ENCODE measurements around the gene PDE4D. TPM values are rescaled to one million over a fixed set of nuclear protein-coding genes. Genes with fewer than 3 reads are reported as not detected.

Gene PDE4D
- total and polyA plus RNA-seq, 2 of the 4 experiments (the other 2 are of a cell fraction) = 1.4 to 7.9 TPM

GRCh38 chr5:59356813-59357380 is 536.6 kb downstream of the PDE4D start:
- no peak overlapping the region for H3K23ac ChIP-seq (ENCODE audit: low read depth, low read length)
- no peak overlapping the region for H3K4me3 ChIP-seq (ENCODE audit: insufficient read depth, low read depth, low read length)
- H3K14ac ChIP-seq (replicated peaks; ENCODE audit: low read depth, low read length) = no peak overlapping the region
- no peaks in the 10 kb centered on the region; the same call in 1 of the 2 replicates for H3K27me3 ChIP-seq (ENCODE audit: control insufficient read depth, insufficient read depth, low read length)
- H4K8ac ChIP-seq (ENCODE audit: low read depth in 2 of 2, low read length in 2 of 2) = no peak overlapping the region
- in situ Hi-C loops (cut with MboI; ENCODE audit: low sequenced_read_pairs) (loop anchor here (25.0 kb wide), 1 partner anchor 470 kb away; no protein-coding TSS in a partner anchor), dilution Hi-C loops (cut with HindIII; ENCODE audit: low sequenced_read_pairs, unreplicated experiment) (loop anchor here (25.0 kb wide), 1 partner anchor 170 kb away; no protein-coding TSS in a partner anchor), intact Hi-C loops (cut with micrococcal nuclease) (no loop called here)
- no peak overlapping the region for H2BK120ac ChIP-seq (ENCODE audit: low read depth, low read length)
- no peak overlapping the region for H2AFZ ChIP-seq (replicated peaks; ENCODE audit: low read length, poor library complexity)
- no peaks in the 10 kb centered on the region for H3K36me3 ChIP-seq (ENCODE audit: control insufficient read depth, insufficient read depth, low read length)
- no peak overlapping the region for H3K18ac ChIP-seq (ENCODE audit: low read depth, low read length)
- no peak overlapping the region for H2BK15ac ChIP-seq (ENCODE audit: low read depth, low read length)
- ATAC-seq (ENCODE audit: low read depth) (no peak), DNase-seq (no peak)
- no peaks in the 10 kb centered on the region for H3K9me1 ChIP-seq (ENCODE audit: insufficient read depth, low read length)
- CTCF ChIA-PET = no interaction called here
- H3K56ac ChIP-seq (ENCODE audit: extremely low read depth, insufficient read depth, low read length) = no peak overlapping the region
- no peak overlapping the region for H4K5ac ChIP-seq (ENCODE audit: low read depth, low read length)
- no peak overlapping the region for H3K9ac ChIP-seq (ENCODE audit: low read depth, low read length)
- H3K4me1 ChIP-seq (ENCODE audit: control insufficient read depth, insufficient read depth, low read length) = no peaks in the 10 kb centered on the region
- no peak overlapping the region for H2AK5ac ChIP-seq (ENCODE audit: low read depth, low read length)
- no peak overlapping the region for H2BK5ac ChIP-seq (ENCODE audit: low read depth, low read length, poor library complexity, severe bottlenecking)
- no peak overlapping the region for H2AK9ac ChIP-seq (replicated peaks; ENCODE audit: low read depth, low read length, poor library complexity)
- no TSS peak for BruUV-seq (replicated peaks)
- H3K9me3 ChIP-seq (ENCODE audit: control insufficient read depth, insufficient read depth, low read length) = no peaks in the 10 kb centered on the region
- POLR2A ChIA-PET (ENCODE audit: unreplicated experiment) = no interaction called here
- H3K4me2 ChIP-seq (ENCODE audit: low read depth, low read length) = no peak overlapping the region
- H4K20me1 ChIP-seq (ENCODE audit: insufficient read depth, low read length) = no peaks in the 10 kb centered on the region
- H3K27ac ChIP-seq (ENCODE audit: insufficient read depth, low read length) = no peak overlapping the region
- TF ChIP-seq RCOR1 (IDR thresholded peaks at IDR 0.05; ENCODE audit: insufficient replicate concordance, low read length) (no peak), RFX5 (IDR thresholded peaks at IDR 0.05; ENCODE audit: low read depth, low read length) (no peak), MXI1 (IDR thresholded peaks at IDR 0.05; ENCODE audit: borderline replicate concordance, low read depth, low read length) (no peak), MAFK (IDR thresholded peaks at IDR 0.05; ENCODE audit: low read depth, low read length) (no peak), FOS (IDR thresholded peaks at IDR 0.05; ENCODE audit: low read depth, low read length) (no peak)
- H4K91ac ChIP-seq (ENCODE audit: insufficient read depth, low read depth, low read length) = no peak overlapping the region
- H3K79me1 ChIP-seq (ENCODE audit: low read depth in 1 of 2, low read length in 2 of 2) = no peaks in the 10 kb centered on the region
- H3K4ac ChIP-seq (ENCODE audit: low read depth, low read length) = no peak overlapping the region
- WGBS, 2 experiments (ENCODE audit: extremely low coverage in 2 of 2, insufficient read length in 1 of 2) = 38% methylated on average over 2 of the region's 12 CpGs; no CpG with 5 or more reads in 1 of the 2 experiments
- H2BK20ac ChIP-seq (ENCODE audit: low read depth, low read length) = no peak overlapping the region

All from IMR-90 (cell line).